ENCODE results near the gene GNG10.

GRCh38 chr9:111615928-111616327, 45.5 kb upstream of the GNG10 start:
- TF ChIP-seq, protein P1, sequence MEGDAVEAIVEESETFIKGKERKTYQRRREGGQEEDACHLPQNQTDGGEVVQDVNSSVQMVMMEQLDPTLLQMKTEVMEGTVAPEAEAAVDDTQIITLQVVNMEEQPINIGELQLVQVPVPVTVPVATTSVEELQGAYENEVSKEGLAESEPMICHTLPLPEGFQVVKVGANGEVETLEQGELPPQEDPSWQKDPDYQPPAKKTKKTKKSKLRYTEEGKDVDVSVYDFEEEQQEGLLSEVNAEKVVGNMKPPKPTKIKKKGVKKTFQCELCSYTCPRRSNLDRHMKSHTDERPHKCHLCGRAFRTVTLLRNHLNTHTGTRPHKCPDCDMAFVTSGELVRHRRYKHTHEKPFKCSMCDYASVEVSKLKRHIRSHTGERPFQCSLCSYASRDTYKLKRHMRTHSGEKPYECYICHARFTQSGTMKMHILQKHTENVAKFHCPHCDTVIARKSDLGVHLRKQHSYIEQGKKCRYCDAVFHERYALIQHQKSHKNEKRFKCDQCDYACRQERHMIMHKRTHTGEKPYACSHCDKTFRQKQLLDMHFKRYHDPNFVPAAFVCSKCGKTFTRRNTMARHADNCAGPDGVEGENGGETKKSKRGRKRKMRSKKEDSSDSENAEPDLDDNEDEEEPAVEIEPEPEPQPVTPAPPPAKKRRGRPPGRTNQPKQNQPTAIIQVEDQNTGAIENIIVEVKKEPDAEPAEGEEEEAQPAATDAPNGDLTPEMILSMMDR (IDR thresholded peaks at IDR 0.05; ENCODE audit: insufficient read depth, low read depth, low read length) = no peak
- no peak for TF ChIP-seq EZH2 (IDR thresholded peaks at IDR 0.05; ENCODE audit: insufficient read depth, low read length)

All from astrocyte (in vitro differentiated cells and primary cell).